ENCODE data around the gene ATP1B1.
"Not testable (repeated sequence)": the region's sequence is repeated elsewhere in the genome, so short reads cannot be mapped to it uniquely, and the experiment has no call there.

Gene ATP1B1

DNA sequence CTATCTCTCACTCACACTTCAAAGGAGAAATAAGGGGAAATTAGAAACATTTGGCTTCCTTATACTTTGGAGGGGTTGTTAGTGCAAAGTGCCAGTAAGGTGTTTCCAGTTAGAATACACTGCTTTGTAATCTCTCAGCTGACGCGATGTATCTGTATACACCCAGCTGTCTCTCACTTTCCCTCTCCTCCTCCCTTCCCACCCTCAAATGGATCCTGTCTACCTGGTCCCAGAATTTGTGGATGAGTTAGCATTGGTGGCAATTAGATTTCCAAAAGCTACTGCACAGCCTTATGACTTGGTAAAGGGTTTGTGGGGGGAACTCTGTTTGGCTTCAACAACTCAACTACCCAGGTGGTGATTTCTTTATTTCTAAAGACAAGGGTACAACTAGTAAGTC is 10.5 kb downstream of the ATP1B1 start:
- H3K4me3 ChIP-seq (ENCODE audit: low read length) = no peak overlapping the region
- TF ChIP-seq ZNF274 (IDR thresholded peaks at IDR 0.05; ENCODE audit: low read depth, low read length) = no peak

DNA sequence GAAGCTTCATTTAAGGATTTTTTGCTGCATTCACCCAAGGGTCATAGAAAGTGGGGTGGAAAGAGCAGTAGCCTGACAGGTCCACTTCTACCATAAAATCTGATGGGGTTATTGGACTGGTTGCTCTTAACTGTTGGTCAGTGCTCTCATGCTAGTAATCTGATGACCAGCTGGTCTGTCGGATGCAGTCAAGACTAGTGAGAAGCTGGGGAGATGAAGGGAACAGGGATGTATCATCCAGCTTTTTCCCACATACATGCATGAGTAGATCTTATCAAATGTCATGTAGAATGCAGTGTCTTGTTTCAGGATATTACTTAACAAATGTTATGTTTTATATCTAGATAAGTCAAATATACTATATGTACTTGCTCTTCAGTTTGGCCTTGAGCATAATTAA is 11.1 kb downstream of the ATP1B1 start:
- no peak for TF ChIP-seq ZNF274 (IDR thresholded peaks at IDR 0.05; ENCODE audit: low read depth, low read length)
- H3K4me3 ChIP-seq (ENCODE audit: low read length) = no peak overlapping the region

DNA sequence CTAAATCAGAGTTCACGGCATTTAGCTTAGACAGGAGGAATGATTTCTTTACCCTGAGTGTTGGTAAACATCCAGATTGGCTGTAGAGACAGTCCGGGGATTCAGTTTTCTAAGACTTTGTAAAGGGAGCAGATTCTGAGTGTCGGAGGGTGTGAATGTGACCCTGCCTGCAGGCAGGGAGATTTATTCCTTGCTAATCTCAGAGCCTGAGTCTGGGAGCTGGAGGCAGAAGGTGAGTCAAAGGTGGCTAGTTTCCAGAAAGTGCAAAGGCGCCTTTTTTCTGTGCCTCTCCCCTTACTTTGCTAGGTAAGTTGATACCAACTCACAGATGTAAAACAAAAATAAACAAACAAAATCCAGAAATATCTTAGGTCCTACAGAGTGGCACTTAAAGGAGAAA is 11.7 kb downstream of the ATP1B1 start:
- H3K4me3 ChIP-seq (ENCODE audit: low read length) = no peak overlapping the region
- no peak for TF ChIP-seq ZNF274 (IDR thresholded peaks at IDR 0.05; ENCODE audit: low read depth, low read length)

DNA sequence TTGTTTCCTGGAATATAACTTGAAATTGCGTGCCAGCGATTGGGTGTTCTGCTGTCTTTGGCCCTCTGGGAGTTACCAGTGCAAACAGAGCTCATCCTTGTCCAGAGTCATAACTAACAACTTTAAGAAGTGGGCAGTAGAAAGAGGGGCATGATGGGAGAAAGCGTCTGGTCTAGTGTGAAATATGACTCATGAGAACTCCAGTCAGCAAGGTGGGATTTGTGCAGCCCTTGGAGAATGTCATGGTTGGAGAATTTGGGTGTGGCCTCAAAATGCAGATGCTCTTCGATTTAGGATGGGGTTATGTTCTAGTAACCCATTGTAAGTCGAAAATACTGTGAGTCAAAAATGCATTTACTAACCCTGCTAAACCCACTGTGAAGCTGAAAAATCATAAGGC is 12.9 kb downstream of the ATP1B1 start:
- no peak for TF ChIP-seq ZNF274 (IDR thresholded peaks at IDR 0.05; ENCODE audit: low read depth, low read length)
- H3K4me3 ChIP-seq (ENCODE audit: low read length) = no peak overlapping the region

DNA sequence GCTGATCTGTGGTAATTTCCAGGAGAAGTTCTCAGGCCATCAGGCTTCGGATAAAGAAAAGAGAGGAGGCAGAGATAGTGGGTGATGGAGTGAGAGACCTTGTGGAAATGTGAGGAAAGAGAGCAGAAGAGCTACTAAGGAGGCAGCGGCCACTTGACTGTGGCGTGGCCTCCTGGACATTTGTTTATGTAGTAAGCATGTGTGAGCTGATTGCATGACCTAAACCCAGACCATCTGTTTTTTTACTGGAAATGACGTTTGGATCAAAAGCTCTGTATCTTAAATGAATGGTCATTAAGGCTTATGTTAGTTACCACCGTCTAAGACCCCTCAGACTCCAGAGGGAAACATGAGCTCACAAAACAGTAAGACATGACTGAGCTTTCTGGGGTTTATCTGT is 13.6 kb downstream of the ATP1B1 start:
- no peak for TF ChIP-seq ZNF274 (IDR thresholded peaks at IDR 0.05; ENCODE audit: low read depth, low read length)
- no peak overlapping the region for H3K4me3 ChIP-seq (ENCODE audit: low read length)

DNA sequence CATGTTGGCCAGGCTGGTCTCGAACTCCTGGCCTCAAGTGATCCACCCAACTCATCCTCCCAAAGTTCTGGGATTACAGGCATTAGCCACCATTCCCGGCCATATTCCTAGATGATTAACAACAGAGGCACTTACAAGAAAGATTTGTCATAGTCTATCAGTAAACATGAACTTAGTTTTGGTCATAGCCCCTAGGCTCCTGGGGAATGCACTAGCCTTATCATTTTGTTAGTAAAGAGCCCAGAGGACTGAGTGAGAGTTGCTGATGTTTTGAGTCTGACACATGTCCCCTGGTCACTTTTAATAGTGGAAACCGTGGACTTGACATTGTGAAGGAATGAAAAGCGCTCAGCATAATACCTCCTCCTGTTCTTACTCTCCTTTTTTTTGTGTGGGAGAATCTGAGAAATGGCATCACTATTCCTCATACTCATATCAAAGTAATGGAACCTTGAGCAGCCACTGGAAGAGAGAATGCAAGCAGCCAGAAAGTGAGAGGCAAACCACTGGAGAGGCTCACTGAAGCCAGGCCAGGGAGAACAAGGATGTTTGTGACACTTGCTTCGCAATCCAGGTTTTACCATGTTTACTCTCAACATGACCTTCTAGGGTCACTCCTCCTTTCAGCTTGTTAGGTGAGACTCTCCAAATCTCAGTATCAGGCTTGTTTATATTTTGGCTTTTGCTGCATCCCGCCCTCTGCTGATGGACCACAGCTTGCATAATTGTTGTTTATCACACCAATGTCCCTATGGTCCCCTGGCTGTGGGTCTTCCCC is 14.8 kb downstream of the ATP1B1 start:
- H3K4me3 ChIP-seq (ENCODE audit: low read length) = no peak overlapping the region
- no peak for TF ChIP-seq ZNF274 (IDR thresholded peaks at IDR 0.05; ENCODE audit: low read depth, low read length)

DNA sequence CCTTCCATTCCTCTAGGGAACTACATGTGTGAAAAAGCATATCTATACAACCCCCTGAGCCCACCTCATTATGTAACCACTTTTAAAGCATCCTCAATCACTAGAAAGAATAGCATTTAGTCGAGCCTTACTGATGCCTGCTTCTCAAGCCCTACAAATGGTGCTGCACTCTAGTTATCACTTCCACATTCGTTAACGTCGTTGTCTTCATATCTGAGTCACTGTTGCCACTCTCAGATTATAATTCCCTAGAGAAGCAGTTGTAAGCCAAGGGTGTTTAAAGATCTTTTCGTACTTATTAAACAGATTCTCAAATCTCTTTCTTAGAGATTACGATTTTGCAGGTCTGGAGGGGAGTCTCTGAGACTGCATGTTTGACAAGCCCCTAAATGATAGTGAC is 16.5 kb downstream of the ATP1B1 start:
- no peak for TF ChIP-seq ZNF274 (IDR thresholded peaks at IDR 0.05; ENCODE audit: low read depth, low read length)
- no peak overlapping the region for H3K4me3 ChIP-seq (ENCODE audit: low read length)

DNA sequence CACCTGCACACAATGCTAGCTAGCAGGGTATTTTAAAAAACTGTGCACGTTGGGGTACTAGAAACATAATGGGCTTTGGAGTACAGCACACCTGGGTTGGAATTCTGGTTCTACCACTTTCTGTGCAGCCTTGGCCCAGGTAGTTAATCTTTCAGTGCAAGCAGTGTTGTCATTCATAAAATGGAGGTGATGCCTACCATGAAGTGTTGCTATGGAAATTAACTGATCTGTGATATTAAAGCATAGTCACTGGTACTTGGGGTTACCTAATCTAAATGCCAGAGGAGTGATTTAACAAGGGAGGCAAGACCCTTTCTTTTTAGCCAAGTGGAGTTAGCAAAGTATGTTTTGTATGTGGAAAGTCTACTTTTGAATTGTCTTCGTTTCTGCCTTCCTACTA is 18.0 kb downstream of the ATP1B1 start:
- no peak overlapping the region for H3K4me3 ChIP-seq (ENCODE audit: low read length)
- TF ChIP-seq ZNF274 (IDR thresholded peaks at IDR 0.05; ENCODE audit: low read depth, low read length) = no peak

DNA sequence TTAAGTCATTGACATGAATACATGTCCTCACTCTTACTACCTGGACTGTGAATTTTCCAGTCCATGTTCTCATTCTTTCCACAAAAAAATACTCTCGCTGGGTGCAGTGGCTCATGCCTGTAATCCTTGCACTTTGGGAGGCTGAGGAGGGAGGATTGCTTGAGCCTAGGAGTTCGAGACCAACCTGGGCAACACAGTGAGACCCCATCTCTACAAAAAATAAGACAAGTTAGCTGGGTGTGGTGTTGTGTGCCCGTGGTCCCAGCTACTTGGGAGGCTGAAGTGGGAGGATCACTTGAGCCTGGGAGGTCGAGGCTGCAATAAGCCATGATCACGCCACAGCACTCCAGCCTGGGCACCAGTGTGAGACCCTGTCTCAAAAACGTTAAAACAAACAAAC is 19.1 kb downstream of the ATP1B1 start:
- not testable (repeated sequence) for H3K4me3 ChIP-seq (ENCODE audit: low read length)

DNA sequence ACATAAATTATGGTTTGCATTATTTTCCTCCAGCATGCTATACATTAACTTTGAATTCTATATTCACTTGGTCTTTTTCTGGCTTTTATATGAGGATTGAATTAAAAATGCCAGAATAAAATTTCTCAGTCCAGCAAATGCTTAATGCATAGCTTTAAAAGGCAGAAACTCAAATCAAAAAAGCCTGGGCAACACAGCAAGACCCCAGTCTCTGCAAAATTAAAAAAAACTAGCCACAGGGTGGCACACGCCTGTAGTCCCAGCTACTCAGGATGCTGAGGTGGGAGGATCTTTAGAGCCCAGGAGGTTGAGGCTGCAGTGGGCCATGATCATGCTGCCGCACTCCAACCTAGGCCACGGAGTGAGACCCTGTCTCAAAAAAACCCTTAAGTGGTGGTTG is 19.8 kb downstream of the ATP1B1 start:
- H3K4me3 ChIP-seq (ENCODE audit: low read length) = no peak overlapping the region
- TF ChIP-seq ZNF274 (IDR thresholded peaks at IDR 0.05; ENCODE audit: low read depth, low read length) = no peak

DNA sequence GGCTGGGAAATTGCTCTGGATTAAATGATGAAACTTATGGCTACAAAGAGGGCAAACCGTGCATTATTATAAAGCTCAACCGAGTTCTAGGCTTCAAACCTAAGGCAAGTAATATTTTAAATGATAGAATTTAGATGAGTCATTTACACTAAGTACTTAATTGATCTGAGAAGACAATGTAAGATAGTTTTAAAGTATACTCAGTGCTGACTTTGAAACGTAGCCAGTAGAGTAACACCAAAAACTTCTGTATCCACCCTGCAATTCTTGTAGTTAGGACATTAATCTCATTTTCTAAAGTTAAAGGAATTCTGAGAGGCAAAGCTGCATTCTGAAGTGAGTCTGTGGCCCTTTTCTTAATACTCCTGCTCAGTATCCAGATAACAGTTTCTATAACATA is 20.8 kb downstream of the ATP1B1 start:
- TF ChIP-seq ZNF274 (IDR thresholded peaks at IDR 0.05; ENCODE audit: low read depth, low read length) = no peak
- no peak overlapping the region for H3K4me3 ChIP-seq (ENCODE audit: low read length)

DNA sequence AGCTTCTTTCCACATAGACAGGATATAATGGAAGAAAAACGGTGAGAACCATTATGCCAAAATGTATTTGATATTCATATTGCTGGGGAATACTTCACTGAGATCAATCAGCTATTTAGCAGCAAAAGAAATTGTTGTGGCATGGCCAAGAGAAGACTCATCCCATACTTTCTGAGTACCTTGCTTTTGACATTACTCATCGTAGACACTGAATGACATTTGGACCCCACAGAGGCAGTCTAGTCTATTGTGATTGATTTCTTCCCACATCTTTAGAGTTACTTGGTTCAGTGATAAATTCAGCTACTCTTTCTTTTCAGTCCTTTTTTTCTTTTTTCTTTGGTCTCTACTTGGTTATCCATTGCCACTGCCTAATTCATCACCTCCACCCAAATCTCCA is 22.1 kb downstream of the ATP1B1 start:
- TF ChIP-seq ZNF274 (IDR thresholded peaks at IDR 0.05; ENCODE audit: low read depth, low read length) = no peak
- no peak overlapping the region for H3K4me3 ChIP-seq (ENCODE audit: low read length)

DNA sequence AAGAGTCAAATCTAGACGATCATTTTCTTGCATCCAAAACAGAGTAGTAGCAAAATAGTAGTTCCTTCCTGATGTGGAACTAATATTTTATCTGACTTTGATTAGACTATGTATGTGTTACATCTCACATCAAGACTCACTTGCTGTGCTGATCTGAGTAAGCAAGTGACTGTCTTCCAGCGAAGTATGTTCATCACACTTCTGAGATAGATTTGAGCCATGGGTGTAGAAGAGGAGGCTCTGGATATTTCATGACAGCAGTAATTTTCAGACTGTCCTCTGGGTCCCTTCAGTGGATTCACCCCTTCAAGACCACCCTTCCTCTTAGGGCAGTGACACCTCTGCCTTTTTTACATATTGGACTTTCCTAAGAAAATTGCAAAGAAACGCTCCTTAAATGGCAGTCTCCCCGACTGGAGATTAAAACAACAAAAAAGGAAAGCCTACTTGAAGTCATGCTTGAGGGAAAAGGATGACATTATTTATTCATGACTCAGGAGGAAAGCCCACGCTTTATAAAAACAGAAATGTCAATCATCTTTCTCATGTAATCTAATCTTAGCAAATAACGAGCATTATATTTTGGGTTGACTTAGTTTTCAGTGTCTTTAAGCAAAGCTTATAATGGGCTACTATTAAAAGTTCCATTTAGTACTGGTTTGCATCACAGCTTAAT is 22.8 kb downstream of the ATP1B1 start:
- TF ChIP-seq ZNF274 (IDR thresholded peaks at IDR 0.05; ENCODE audit: low read depth, low read length) = no peak
- H3K4me3 ChIP-seq (ENCODE audit: low read length) = no peak overlapping the region

DNA sequence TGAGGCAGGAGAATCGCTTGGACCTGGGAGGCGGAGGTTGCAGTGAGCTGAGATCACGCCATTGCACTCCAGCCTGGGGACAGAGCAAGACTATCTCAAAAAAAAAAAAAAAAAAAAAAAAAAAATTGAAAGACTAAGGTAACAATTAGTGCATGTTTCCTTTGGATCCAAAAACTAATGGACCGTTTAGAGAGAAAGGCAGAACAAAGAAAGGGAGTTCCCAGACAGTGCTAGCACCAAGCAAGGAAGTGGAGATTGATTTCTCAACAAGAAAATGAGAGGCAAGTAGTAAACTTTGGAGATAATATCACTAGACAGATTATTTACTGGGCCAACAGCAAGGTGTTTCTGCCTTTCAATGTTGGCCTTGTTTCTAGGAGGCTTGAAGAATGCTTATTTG is 24.2 kb downstream of the ATP1B1 start:
- no peak overlapping the region for H3K4me3 ChIP-seq (ENCODE audit: low read length)
- TF ChIP-seq ZNF274 (IDR thresholded peaks at IDR 0.05; ENCODE audit: low read depth, low read length) = no peak

DNA sequence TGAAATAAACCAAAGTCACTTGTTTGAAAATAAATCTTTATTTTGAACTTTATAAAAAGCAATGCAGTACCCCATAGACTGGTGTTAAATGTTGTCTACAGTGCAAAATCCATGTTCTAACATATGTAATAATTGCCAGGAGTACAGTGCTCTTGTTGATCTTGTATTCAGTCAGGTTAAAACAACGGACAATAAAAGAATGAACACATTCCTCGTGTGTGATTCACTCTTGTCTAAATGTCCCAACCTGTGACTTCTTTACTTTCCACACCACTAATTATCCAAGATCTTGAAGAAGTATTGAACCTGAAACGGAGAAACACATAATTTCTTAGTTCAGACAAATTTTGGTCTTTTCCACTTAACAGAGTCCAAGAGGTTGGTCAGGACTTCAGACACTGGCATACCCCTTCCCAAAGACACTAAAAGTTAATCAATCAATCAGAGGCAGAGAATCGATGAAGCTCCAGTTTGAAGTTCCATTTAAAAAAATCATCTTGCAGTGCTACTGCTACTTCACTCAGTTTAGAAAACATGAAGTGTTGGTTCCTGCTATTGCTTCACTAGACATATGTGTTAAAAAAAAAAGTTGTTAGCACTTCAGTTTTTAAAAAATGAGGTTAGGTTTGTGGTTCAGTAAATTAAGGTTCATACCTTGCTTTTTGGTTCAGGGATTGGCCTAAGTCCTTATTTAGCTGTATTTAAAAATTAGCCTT is 26.2 kb downstream of the ATP1B1 start:
- no peak overlapping the region for H3K4me3 ChIP-seq (ENCODE audit: low read length)
- TF ChIP-seq ZNF274 (IDR thresholded peaks at IDR 0.05; ENCODE audit: low read depth, low read length) = no peak

Measured in GM08714 (cell line).